ENCODE measurements around the gene BUD31. TPM values are rescaled to one million over a fixed set of nuclear protein-coding genes. Genes with fewer than 3 reads are reported as not detected.

BUD31 gene
- total and polyA plus RNA-seq, 10 of the 15 experiments (the other 5 are each of a cell fraction or from before 2014, with no cell fraction given): 74.2 to 317 (median 130) TPM

DNA sequence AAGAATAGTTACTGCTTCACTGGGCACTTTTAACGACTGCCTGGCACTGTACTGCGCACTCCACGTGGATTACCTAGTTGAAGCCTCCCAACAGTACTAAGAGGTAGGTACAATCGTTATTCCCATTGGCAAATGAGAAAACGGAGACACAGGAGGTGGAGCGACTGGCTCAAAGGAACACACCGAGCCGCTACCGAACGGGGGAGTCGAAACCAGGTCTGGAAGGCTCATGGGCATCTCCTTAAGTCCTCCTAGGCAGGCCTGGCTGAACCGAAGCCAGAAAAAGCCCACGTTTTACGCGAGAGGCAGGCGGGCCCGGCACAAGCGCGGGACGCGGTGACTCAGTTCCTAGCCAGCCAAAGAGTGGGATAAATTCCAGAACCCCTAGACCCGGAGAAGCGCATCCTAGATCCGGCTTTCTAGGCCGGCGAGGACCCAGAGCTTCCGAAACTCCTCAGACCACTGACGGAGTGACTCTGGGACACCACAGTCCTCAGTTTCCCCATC, 844 bp upstream of the BUD31 start:
- peak overlapping the region; percentile 100 for H3K4me3 ChIP-seq
- SMC1A ChIA-PET (ENCODE audit: uncharacterized antibody, unreplicated experiment): interaction anchor here (1.1 to 3.2 kb wide), 9 partner anchors 8 to 94 kb away, joined by 3 to 20 read pairs (median 4); partner anchors contain the start of gene ARPC1B
- BruUV-seq (replicated peaks): no TSS peak
- peaks cover 12% of the 10 kb centered on the region for H3K4me1 ChIP-seq (ENCODE audit: control insufficient read depth, insufficient read depth, low read length)
- no peak for DNase-seq (ENCODE audit: low read depth, low spot score)
- ATAC-seq: peak; percentile 39
- no peaks in the 10 kb centered on the region for H3K27me3 ChIP-seq (replicated peaks in 1 of 2; ENCODE audit: control insufficient read depth in 2 of 2, insufficient read depth in 2 of 2, low read length in 1 of 2)
- under 1% methylated on average over 28 of the region's 28 CpGs for WGBS (ENCODE audit: insufficient coverage, insufficient replicate concordance, low lambda C conversion rate, missing lambda C conversion rate)
- RAD21 ChIA-PET (ENCODE audit: unreplicated experiment): interaction anchor here (0.5 to 2.7 kb wide), 6 partner anchors 28 to 1361 kb away, joined by 3 to 15 read pairs (median 6); partner anchors contain the start of genes CPSF4 and PTCD1
- intact Hi-C loops (cut with micrococcal nuclease; ENCODE audit: unreplicated experiment) (loop anchor here (2.0 to 5.0 kb wide), 2 partner anchors 27 to 36 kb away; partner anchors contain the start of gene ARPC1B), in situ Hi-C loops (cut with MboI) (no loop called here)
- H3K27ac ChIP-seq (ENCODE audit: control insufficient read depth, insufficient read depth): peak overlapping the region; percentile 99
- peak overlapping the region; percentile 98 for H2AFZ ChIP-seq (ENCODE audit: control insufficient read depth, low read depth, low read length)
- peaks cover 62% of the 10 kb centered on the region for H3K79me2 ChIP-seq (ENCODE audit: control insufficient read depth, insufficient read depth, low read length)
- CTCF ChIA-PET: interaction anchor here (1.1 to 4.6 kb wide), 5 partner anchors 10 to 42 kb away, joined by 3 to 31 read pairs (median 7); no protein-coding TSS in a partner anchor
- TF ChIP-seq RAD21 (IDR thresholded peaks at IDR 0.05; ENCODE audit: insufficient read depth, low read depth, low read length) (no peak), IKZF2 (IDR thresholded peaks at IDR 0.05) (0 out of 4 replicates have a peak, but pooled peaks of 1 of the 2 experiments have one; percentile 2), ZNF384 (IDR thresholded peaks at IDR 0.05; ENCODE audit: borderline replicate concordance, low read depth, low read length) (no peak), RCOR1 (conservative IDR thresholded peaks at IDR 0.05; ENCODE audit: low read depth, low read length) (no peak), SMARCA5 (IDR thresholded peaks at IDR 0.05) (peak; percentile 14; the same call in 1 of the 2 replicates), PML (IDR thresholded peaks at IDR 0.05; ENCODE audit: low read length) (no peak), BACH1 (IDR thresholded peaks at IDR 0.05; ENCODE audit: borderline replicate concordance) (no peak), SMC3 (IDR thresholded peaks at IDR 0.05; ENCODE audit: borderline replicate concordance, low read length) (no peak), WRNIP1 (IDR thresholded peaks at IDR 0.05; ENCODE audit: borderline replicate concordance, low read depth, low read length) (no peak), CHD2 (IDR thresholded peaks at IDR 0.05; ENCODE audit: borderline replicate concordance, low read depth, low read length) (no peak), POLR2AphosphoS5 (IDR thresholded peaks at IDR 0.05; ENCODE audit: low read length) (peak; percentile 15; the same call in 1 of the 2 replicates), CHD4 (IDR thresholded peaks at IDR 0.05) (no peak)
- TF ChIP-seq, protein P1, sequence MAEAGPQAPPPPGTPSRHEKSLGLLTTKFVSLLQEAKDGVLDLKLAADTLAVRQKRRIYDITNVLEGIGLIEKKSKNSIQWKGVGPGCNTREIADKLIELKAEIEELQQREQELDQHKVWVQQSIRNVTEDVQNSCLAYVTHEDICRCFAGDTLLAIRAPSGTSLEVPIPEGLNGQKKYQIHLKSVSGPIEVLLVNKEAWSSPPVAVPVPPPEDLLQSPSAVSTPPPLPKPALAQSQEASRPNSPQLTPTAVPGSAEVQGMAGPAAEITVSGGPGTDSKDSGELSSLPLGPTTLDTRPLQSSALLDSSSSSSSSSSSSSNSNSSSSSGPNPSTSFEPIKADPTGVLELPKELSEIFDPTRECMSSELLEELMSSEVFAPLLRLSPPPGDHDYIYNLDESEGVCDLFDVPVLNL (IDR thresholded peaks at IDR 0.05; ENCODE audit: low read depth, low read length): no peak
- TF ChIP-seq, protein P2, sequence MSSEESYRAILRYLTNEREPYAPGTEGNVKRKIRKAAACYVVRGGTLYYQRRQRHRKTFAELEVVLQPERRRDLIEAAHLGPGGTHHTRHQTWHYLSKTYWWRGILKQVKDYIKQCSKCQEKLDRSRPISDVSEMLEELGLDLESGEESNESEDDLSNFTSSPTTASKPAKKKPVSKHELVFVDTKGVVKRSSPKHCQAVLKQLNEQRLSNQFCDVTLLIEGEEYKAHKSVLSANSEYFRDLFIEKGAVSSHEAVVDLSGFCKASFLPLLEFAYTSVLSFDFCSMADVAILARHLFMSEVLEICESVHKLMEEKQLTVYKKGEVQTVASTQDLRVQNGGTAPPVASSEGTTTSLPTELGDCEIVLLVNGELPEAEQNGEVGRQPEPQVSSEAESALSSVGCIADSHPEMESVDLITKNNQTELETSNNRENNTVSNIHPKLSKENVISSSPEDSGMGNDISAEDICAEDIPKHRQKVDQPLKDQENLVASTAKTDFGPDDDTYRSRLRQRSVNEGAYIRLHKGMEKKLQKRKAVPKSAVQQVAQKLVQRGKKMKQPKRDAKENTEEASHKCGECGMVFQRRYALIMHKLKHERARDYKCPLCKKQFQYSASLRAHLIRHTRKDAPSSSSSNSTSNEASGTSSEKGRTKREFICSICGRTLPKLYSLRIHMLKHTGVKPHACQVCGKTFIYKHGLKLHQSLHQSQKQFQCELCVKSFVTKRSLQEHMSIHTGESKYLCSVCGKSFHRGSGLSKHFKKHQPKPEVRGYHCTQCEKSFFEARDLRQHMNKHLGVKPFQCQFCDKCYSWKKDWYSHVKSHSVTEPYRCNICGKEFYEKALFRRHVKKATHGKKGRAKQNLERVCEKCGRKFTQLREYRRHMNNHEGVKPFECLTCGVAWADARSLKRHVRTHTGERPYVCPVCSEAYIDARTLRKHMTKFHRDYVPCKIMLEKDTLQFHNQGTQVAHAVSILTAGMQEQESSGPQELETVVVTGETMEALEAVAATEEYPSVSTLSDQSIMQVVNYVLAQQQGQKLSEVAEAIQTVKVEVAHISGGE (CRISPR knock-in tag; IDR thresholded peaks at IDR 0.05): no peak
- TF ChIP-seq, protein P3, sequence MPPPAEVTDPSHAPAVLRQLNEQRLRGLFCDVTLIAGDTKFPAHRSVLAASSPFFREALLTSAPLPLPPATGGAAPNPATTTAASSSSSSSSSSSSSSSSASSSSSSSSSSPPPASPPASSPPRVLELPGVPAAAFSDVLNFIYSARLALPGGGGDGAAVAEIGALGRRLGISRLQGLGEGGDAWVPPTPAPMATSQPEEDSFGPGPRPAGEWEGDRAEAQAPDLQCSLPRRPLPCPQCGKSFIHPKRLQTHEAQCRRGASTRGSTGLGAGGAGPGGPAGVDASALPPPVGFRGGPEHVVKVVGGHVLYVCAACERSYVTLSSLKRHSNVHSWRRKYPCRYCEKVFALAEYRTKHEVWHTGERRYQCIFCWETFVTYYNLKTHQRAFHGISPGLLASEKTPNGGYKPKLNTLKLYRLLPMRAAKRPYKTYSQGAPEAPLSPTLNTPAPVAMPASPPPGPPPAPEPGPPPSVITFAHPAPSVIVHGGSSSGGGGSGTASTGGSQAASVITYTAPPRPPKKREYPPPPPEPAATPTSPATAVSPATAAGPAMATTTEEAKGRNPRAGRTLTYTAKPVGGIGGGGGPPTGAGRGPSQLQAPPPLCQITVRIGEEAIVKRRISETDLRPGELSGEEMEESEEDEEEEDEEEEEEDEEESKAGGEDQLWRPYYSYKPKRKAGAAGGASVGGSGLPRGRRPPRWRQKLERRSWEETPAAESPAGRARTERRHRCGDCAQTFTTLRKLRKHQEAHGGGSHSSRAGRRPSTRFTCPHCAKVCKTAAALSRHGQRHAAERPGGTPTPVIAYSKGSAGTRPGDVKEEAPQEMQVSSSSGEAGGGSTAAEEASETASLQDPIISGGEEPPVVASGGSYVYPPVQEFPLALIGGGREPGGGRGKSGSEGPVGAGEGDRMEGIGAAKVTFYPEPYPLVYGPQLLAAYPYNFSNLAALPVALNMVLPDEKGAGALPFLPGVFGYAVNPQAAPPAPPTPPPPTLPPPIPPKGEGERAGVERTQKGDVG (CRISPR knock-in tag; IDR thresholded peaks at IDR 0.05): no peak
- no peaks in the 10 kb centered on the region for H4K20me1 ChIP-seq (ENCODE audit: control insufficient read depth, insufficient read depth)
- H3K9me3 ChIP-seq (replicated peaks; ENCODE audit: control insufficient read depth, insufficient read depth, low read length): no peaks in the 10 kb centered on the region
- H3K36me3 ChIP-seq (ENCODE audit: control insufficient read depth in 2 of 2, insufficient read depth in 2 of 2, low read length in 1 of 2): peaks cover 5 to 17% of the 10 kb centered on the region in 2 experiments
- H3K9ac ChIP-seq (ENCODE audit: control insufficient read depth, insufficient read depth, low read length): peak overlapping the region; percentile 98
- peak overlapping the region; percentile 83 for H3K4me2 ChIP-seq (ENCODE audit: control insufficient read depth, insufficient read depth)
- FAIRE-seq: no peak
- POLR2A ChIA-PET: interaction anchor here (0.6 to 4.9 kb wide), 12 partner anchors 9 to 527 kb away, joined by 3 to 51 read pairs (median 6); partner anchors contain the start of genes ARPC1A, ARPC1B, ATP5MF and CPSF4
